ENCODE measurements around the gene TBCD.

TBCD gene

GRCh38 chr17:82869536-82869935, 117.7 kb downstream of the TBCD start:
- Histone ChIP-seq H3K27me3 (ENCODE audit: control insufficient read depth in 1 of 2, insufficient read depth in 2 of 2, low read length in 2 of 2) (no peaks in the 10 kb centered on the region), H3K9me3 (ENCODE audit: control insufficient read depth in 1 of 2, low read length in 2 of 2) (no peaks in the 10 kb centered on the region), H3K4me1 (ENCODE audit: control insufficient read depth in 1 of 2, insufficient read depth in 2 of 2, low read length in 2 of 2) (peaks cover 0 to 20% of the 10 kb centered on the region in 2 donors), H3K27ac (ENCODE audit: low read depth, low read length) (no peak overlapping the region), H3K4me3 (ENCODE audit: low read depth in 1 of 2, low read length in 2 of 2) (no peak overlapping the region), H3K36me3 (ENCODE audit: control insufficient read depth in 1 of 2, insufficient read depth in 2 of 2, low read length in 2 of 2) (peaks cover 2 to 11% of the 10 kb centered on the region in 2 donors), H3K9ac (ENCODE audit: low read depth in 1 of 2, low read length in 2 of 2) (no peak overlapping the region)

GRCh38 chr17:82870091-82870491, 118.2 kb downstream of the TBCD start:
- peaks cover 0 to 15% of the 10 kb centered on the region in 2 donors for H3K4me1 ChIP-seq (ENCODE audit: control insufficient read depth in 1 of 2, insufficient read depth in 2 of 2, low read length in 2 of 2)

GRCh38 chr17:82870541-82870940, 118.7 kb downstream of the TBCD start:
- Histone ChIP-seq H3K27me3 (ENCODE audit: control insufficient read depth in 1 of 2, insufficient read depth in 2 of 2, low read length in 2 of 2) (no peaks in the 10 kb centered on the region), H3K4me1 (ENCODE audit: control insufficient read depth in 1 of 2, insufficient read depth in 2 of 2, low read length in 2 of 2) (peaks cover 0 to 12% of the 10 kb centered on the region in 2 donors), H3K27ac (ENCODE audit: low read depth, low read length) (no peak overlapping the region), H3K9me3 (ENCODE audit: control insufficient read depth in 1 of 2, low read length in 2 of 2) (no peaks in the 10 kb centered on the region), H3K36me3 (ENCODE audit: control insufficient read depth in 1 of 2, insufficient read depth in 2 of 2, low read length in 2 of 2) (peaks cover 2 to 11% of the 10 kb centered on the region in 2 donors), H3K4me3 (ENCODE audit: low read depth in 1 of 2, low read length in 2 of 2) (no peak overlapping the region), H3K9ac (ENCODE audit: low read depth in 1 of 2, low read length in 2 of 2) (no peak overlapping the region)

More at GRCh38 chr17:82870091-82870491, 118.2 kb downstream of the TBCD start:
- Histone ChIP-seq H3K36me3 (ENCODE audit: control insufficient read depth in 1 of 2, insufficient read depth in 2 of 2, low read length in 2 of 2) (peaks cover 2 to 11% of the 10 kb centered on the region in 2 donors), H3K27ac (ENCODE audit: low read depth, low read length) (no peak overlapping the region), H3K27me3 (ENCODE audit: control insufficient read depth in 1 of 2, insufficient read depth in 2 of 2, low read length in 2 of 2) (no peaks in the 10 kb centered on the region), H3K9ac (ENCODE audit: low read depth in 1 of 2, low read length in 2 of 2) (no peak overlapping the region), H3K4me3 (ENCODE audit: low read depth in 1 of 2, low read length in 2 of 2) (no peak overlapping the region), H3K9me3 (ENCODE audit: control insufficient read depth in 1 of 2, low read length in 2 of 2) (no peaks in the 10 kb centered on the region)

GRCh38 chr17:82871056-82871775, 119.4 kb downstream of the TBCD start:
- peaks cover 2 to 11% of the 10 kb centered on the region in 2 donors for H3K36me3 ChIP-seq (ENCODE audit: control insufficient read depth in 1 of 2, insufficient read depth in 2 of 2, low read length in 2 of 2)
- no peaks in the 10 kb centered on the region for H3K9me3 ChIP-seq (ENCODE audit: control insufficient read depth in 1 of 2, low read length in 2 of 2)
- H3K27me3 ChIP-seq (ENCODE audit: control insufficient read depth in 1 of 2, insufficient read depth in 2 of 2, low read length in 2 of 2), result no peaks in the 10 kb centered on the region
- no peak overlapping the region for H3K4me3 ChIP-seq (ENCODE audit: low read depth in 1 of 2, low read length in 2 of 2)
- H3K4me1 ChIP-seq (ENCODE audit: control insufficient read depth in 1 of 2, insufficient read depth in 2 of 2, low read length in 2 of 2), result peaks cover 0 to 12% of the 10 kb centered on the region in 2 donors
- H3K9ac ChIP-seq (ENCODE audit: low read depth in 1 of 2, low read length in 2 of 2), result no peak overlapping the region
- no peak overlapping the region for H3K27ac ChIP-seq (ENCODE audit: low read depth, low read length)

- no peak overlapping the region for H3K27ac ChIP-seq (ENCODE audit: low read depth, low read length)
- H3K9me3 ChIP-seq (ENCODE audit: control insufficient read depth in 1 of 2, low read length in 2 of 2), result no peaks in the 10 kb centered on the region
- no peak overlapping the region for H3K9ac ChIP-seq (ENCODE audit: low read depth in 1 of 2, low read length in 2 of 2)
- peaks cover 0 to 7% of the 10 kb centered on the region in 2 donors for H3K4me1 ChIP-seq (ENCODE audit: control insufficient read depth in 1 of 2, insufficient read depth in 2 of 2, low read length in 2 of 2)
- H3K4me3 ChIP-seq (ENCODE audit: low read depth in 1 of 2, low read length in 2 of 2), result no peak overlapping the region
- peaks cover 2 to 11% of the 10 kb centered on the region in 2 donors for H3K36me3 ChIP-seq (ENCODE audit: control insufficient read depth in 1 of 2, insufficient read depth in 2 of 2, low read length in 2 of 2)
- H3K27me3 ChIP-seq (ENCODE audit: control insufficient read depth in 1 of 2, insufficient read depth in 2 of 2, low read length in 2 of 2), result no peaks in the 10 kb centered on the region
Observed at GRCh38 chr17:82871776-82872561, 120.1 kb downstream of the TBCD start.

GRCh38 chr17:82872591-82873520, 121.0 kb downstream of the TBCD start:
- Histone ChIP-seq H3K9me3 (ENCODE audit: control insufficient read depth in 1 of 2, low read length in 2 of 2) (no peaks in the 10 kb centered on the region), H3K36me3 (ENCODE audit: control insufficient read depth in 1 of 2, insufficient read depth in 2 of 2, low read length in 2 of 2) (peaks cover 2 to 11% of the 10 kb centered on the region in 2 donors), H3K9ac (ENCODE audit: low read depth in 1 of 2, low read length in 2 of 2) (no peak overlapping the region), H3K27ac (ENCODE audit: low read depth, low read length) (no peak overlapping the region), H3K4me1 (ENCODE audit: control insufficient read depth in 1 of 2, insufficient read depth in 2 of 2, low read length in 2 of 2) (peaks cover 0 to 7% of the 10 kb centered on the region in 2 donors), H3K4me3 (ENCODE audit: low read depth in 1 of 2, low read length in 2 of 2) (no peak overlapping the region), H3K27me3 (ENCODE audit: control insufficient read depth in 1 of 2, insufficient read depth in 2 of 2, low read length in 2 of 2) (no peaks in the 10 kb centered on the region)

- no peaks in the 10 kb centered on the region for H3K9me3 ChIP-seq (ENCODE audit: control insufficient read depth in 1 of 2, low read length in 2 of 2)
- peaks cover 2 to 11% of the 10 kb centered on the region in 2 donors for H3K36me3 ChIP-seq (ENCODE audit: control insufficient read depth in 1 of 2, insufficient read depth in 2 of 2, low read length in 2 of 2)
- no peak overlapping the region for H3K9ac ChIP-seq (ENCODE audit: low read depth in 1 of 2, low read length in 2 of 2)
- peaks cover 0 to 14% of the 10 kb centered on the region in 2 donors for H3K4me1 ChIP-seq (ENCODE audit: control insufficient read depth in 1 of 2, insufficient read depth in 2 of 2, low read length in 2 of 2)
- H3K4me3 ChIP-seq (ENCODE audit: low read depth in 1 of 2, low read length in 2 of 2), result no peak overlapping the region
- H3K27ac ChIP-seq (ENCODE audit: low read depth, low read length), result no peak overlapping the region
- no peaks in the 10 kb centered on the region for H3K27me3 ChIP-seq (ENCODE audit: control insufficient read depth in 1 of 2, insufficient read depth in 2 of 2, low read length in 2 of 2)
Observed at GRCh38 chr17:82873521-82873920, 121.7 kb downstream of the TBCD start.

- Histone ChIP-seq H3K9me3 (ENCODE audit: control insufficient read depth in 1 of 2, low read length in 2 of 2) (no peaks in the 10 kb centered on the region), H3K4me3 (ENCODE audit: low read depth in 1 of 2, low read length in 2 of 2) (no peak overlapping the region), H3K4me1 (ENCODE audit: control insufficient read depth in 1 of 2, insufficient read depth in 2 of 2, low read length in 2 of 2) (peaks cover 0 to 14% of the 10 kb centered on the region in 2 donors), H3K27me3 (ENCODE audit: control insufficient read depth in 1 of 2, insufficient read depth in 2 of 2, low read length in 2 of 2) (no peaks in the 10 kb centered on the region), H3K27ac (ENCODE audit: low read depth, low read length) (no peak overlapping the region), H3K9ac (ENCODE audit: low read depth in 1 of 2, low read length in 2 of 2) (no peak overlapping the region), H3K36me3 (ENCODE audit: control insufficient read depth in 1 of 2, insufficient read depth in 2 of 2, low read length in 2 of 2) (peaks cover 2 to 12% of the 10 kb centered on the region in 2 donors)
Observed at GRCh38 chr17:82874011-82874835, 122.4 kb downstream of the TBCD start.

GRCh38 chr17:82875407-82875856, 123.6 kb downstream of the TBCD start:
- H3K4me1 ChIP-seq (ENCODE audit: control insufficient read depth in 1 of 2, insufficient read depth in 2 of 2, low read length in 2 of 2), result peaks cover 2 to 17% of the 10 kb centered on the region in 2 donors
- H3K27me3 ChIP-seq (ENCODE audit: control insufficient read depth in 1 of 2, insufficient read depth in 2 of 2, low read length in 2 of 2), result no peaks in the 10 kb centered on the region
- H3K27ac ChIP-seq (ENCODE audit: low read depth, low read length), result no peak overlapping the region
- no peaks in the 10 kb centered on the region for H3K9me3 ChIP-seq (ENCODE audit: control insufficient read depth in 1 of 2, low read length in 2 of 2)
- no peak overlapping the region for H3K4me3 ChIP-seq (ENCODE audit: low read depth in 1 of 2, low read length in 2 of 2)
- H3K36me3 ChIP-seq (ENCODE audit: control insufficient read depth in 1 of 2, insufficient read depth in 2 of 2, low read length in 2 of 2), result peaks cover 2 to 10% of the 10 kb centered on the region in 2 donors
- no peak overlapping the region for H3K9ac ChIP-seq (ENCODE audit: low read depth in 1 of 2, low read length in 2 of 2)

Measured in duodenal mucosa (tissue), 2 donors.